H1 (cell line): Measurements from ENCODE around the gene IL16. TPM values are rescaled to one million over a fixed set of nuclear protein-coding genes. Genes with fewer than 3 reads are reported as not detected.

Experiments used
- CTCF ChIA-PET: fragments of 300-600 bp; sonication (Branson Sonifier 250); formaldehyde crosslinking; loops from one replicate; lab custom pipeline; 2021; ENCODE audit not compliant: partially characterized antibody; lab: Charles Lee
- POLR2A ChIA-PET: fragments of 300-600 bp; sonication (Branson Sonifier 250); formaldehyde crosslinking; loops from one replicate; lab custom pipeline; 2021; ENCODE audit warnings: inconsistent platforms; ENCODE audit not compliant: partially characterized antibody; lab: Charles Lee
- DNase-seq, 2 experiments: peaks; one replicate each; pipeline versions ENCODE4 v3.0.0 to v3.0.0-alpha.2; 2010 to 2022; ENCODE audit warnings: low spot score in 2 of 2, low read depth in 1 of 2, mixed read lengths in 1 of 2
- FAIRE-seq: peaks from 2 replicates; lab custom pipeline; 2011; peaks lifted over from hg19 to GRCh38; lab: Jason Lieb, UNC
- H2AFZ ChIP-seq: 2 replicates; pipeline ENCODE4 v1.8.1; 2012; ENCODE audit warnings: low read length, inconsistent platforms
- H2AK5ac ChIP-seq: 2 replicates; pipeline ENCODE4 v1.6.1; 2013; ENCODE audit warnings: low read depth, low read length
- H2BK120ac ChIP-seq: replicated peaks from 2 replicates; pipeline ENCODE3; 2013; ENCODE audit warnings: low read depth, low read length, inconsistent platforms
- H2BK12ac ChIP-seq: 2 replicates; pipeline ENCODE4 v1.6.1; 2013; ENCODE audit warnings: low read depth, low read length
- H2BK15ac ChIP-seq: 2 replicates; pipeline ENCODE4 v1.6.1; 2013; ENCODE audit warnings: low read length
- H2BK20ac ChIP-seq: 2 replicates; pipeline ENCODE4 v1.6.1; 2013; ENCODE audit warnings: low read length
- H2BK5ac ChIP-seq: 2 replicates; pipeline ENCODE4 v1.6.1; 2013; ENCODE audit warnings: low read depth, low read length
- H3K14ac ChIP-seq: 2 replicates; pipeline ENCODE4 v1.6.1; 2013; ENCODE audit warnings: inconsistent platforms; ENCODE audit not compliant: insufficient read length
- H3K18ac ChIP-seq: 2 replicates; pipeline ENCODE4 v1.6.1; 2013; ENCODE audit warnings: low read length; ENCODE audit errors: extremely low read depth
- H3K23ac ChIP-seq: 2 replicates; pipeline ENCODE4 v1.6.1; 2013; ENCODE audit warnings: inconsistent platforms; ENCODE audit not compliant: insufficient read length
- H3K23me2 ChIP-seq: 2 replicates; pipeline ENCODE4 v1.6.1; 2013; ENCODE audit warnings: low read depth, low read length
- H3K27ac ChIP-seq: 2 replicates; pipeline ENCODE4 v1.6.1; 2011; ENCODE audit warnings: low read depth, low read length, inconsistent platforms
- H3K27me3 ChIP-seq, 4 experiments: replicated peaks in 1 of 4; 1 replicate in 1 of 4; 2 replicates in 3 of 4; pipeline versions ENCODE4 v1.6.1 to v1.8.1; 2011 to 2013; ENCODE audit warnings: low read length in 3 of 4, mild to moderate bottlenecking in 3 of 4, inconsistent platforms in 2 of 4, mixed read lengths in 2 of 4, moderate library complexity in 1 of 4; ENCODE audit not compliant: control insufficient read depth in 3 of 4, insufficient read depth in 3 of 4; ENCODE audit errors: extremely low read depth in 1 of 4
- H3K36me3 ChIP-seq, 4 experiments: 2 replicates each; pipeline versions ENCODE4 v1.6.1 to v1.8.1; 2011 to 2013; ENCODE audit warnings: mild to moderate bottlenecking in 4 of 4, low read length in 3 of 4, moderate library complexity in 2 of 4, control low read depth in 1 of 4, inconsistent platforms in 1 of 4; ENCODE audit not compliant: insufficient read depth in 4 of 4, control insufficient read depth in 2 of 4
- H3K4ac ChIP-seq: replicated peaks from 2 replicates; pipeline ENCODE3; 2013; ENCODE audit warnings: low read length, low read depth, mixed read lengths, inconsistent platforms; ENCODE audit not compliant: insufficient read length
- H3K4me1 ChIP-seq, 4 experiments: replicated peaks in 1 of 4; 1 replicate in 1 of 4; 2 replicates in 3 of 4; pipeline versions ENCODE4 v1.6.1 to v1.8.1; 2011 to 2013; ENCODE audit warnings: low read length in 3 of 4, inconsistent platforms in 2 of 4, mixed read lengths in 1 of 4; ENCODE audit not compliant: insufficient read depth in 4 of 4, control insufficient read depth in 3 of 4
- H3K4me2 ChIP-seq, 2 experiments: 2 replicates each; pipeline versions ENCODE4 v1.6.1 to v1.8.1; 2011 to 2013; ENCODE audit warnings: low read depth in 2 of 2, low read length in 2 of 2, control low read depth in 1 of 2, inconsistent platforms in 1 of 2, mild to moderate bottlenecking in 1 of 2; ENCODE audit not compliant: insufficient read depth in 1 of 2
- H3K4me3 ChIP-seq, 4 experiments: fragments of 200-600, 300-600 bp in 1 of 4; sonication (generic), shearing (Covaris generic), sonication (Bioruptor Twin) in 1 of 4; 2 replicates each; pipeline versions ENCODE4 v1.5.1 to v1.8.1; 2011 to 2016; ENCODE audit warnings: low read length in 4 of 4, low read depth in 3 of 4, control low read depth in 2 of 4, inconsistent platforms in 2 of 4, mild to moderate bottlenecking in 2 of 4, mixed read lengths in 1 of 4, moderate library complexity in 1 of 4; ENCODE audit not compliant: insufficient read depth in 2 of 4; ENCODE audit errors: extremely low read depth in 1 of 4
- H3K56ac ChIP-seq: replicated peaks from 2 replicates; pipeline ENCODE3; 2013; ENCODE audit warnings: low read depth, mild to moderate bottlenecking, mixed read lengths, low read length, inconsistent platforms; ENCODE audit not compliant: insufficient read length
- H3K79me1 ChIP-seq: 2 replicates; pipeline ENCODE4 v1.6.1; 2013; ENCODE audit warnings: low read depth, low read length, control low read depth
- H3K79me2 ChIP-seq, 2 experiments: 2 replicates each; pipeline versions ENCODE4 v1.6.1 to v1.8.1; 2012 to 2013; ENCODE audit warnings: low read length in 2 of 2, mild to moderate bottlenecking in 2 of 2, inconsistent platforms in 1 of 2; ENCODE audit not compliant: insufficient read depth in 2 of 2, control insufficient read depth in 1 of 2
- H3K9ac ChIP-seq, 4 experiments: replicated peaks in 1 of 4; 1 replicate in 1 of 4; 2 replicates in 3 of 4; pipeline versions ENCODE4 v1.6.1 to v1.8.1; 2011 to 2013; ENCODE audit warnings: low read depth in 3 of 4, low read length in 3 of 4, control low read depth in 2 of 4, mild to moderate bottlenecking in 2 of 4, moderate library complexity in 2 of 4, inconsistent platforms in 1 of 4; ENCODE audit errors: extremely low read depth in 1 of 4
- H3K9me3 ChIP-seq, 2 experiments: 2 replicates each; pipeline versions ENCODE4 v1.6.1 to v1.8.1; 2012 to 2013; ENCODE audit warnings: mild to moderate bottlenecking in 2 of 2, moderate library complexity in 2 of 2, control low read depth in 1 of 2, inconsistent platforms in 1 of 2, low read depth in 1 of 2, low read length in 1 of 2, mixed read lengths in 1 of 2; ENCODE audit not compliant: insufficient read depth in 2 of 2
- H4K20me1 ChIP-seq, 2 experiments: replicated peaks in 1 of 2; 2 replicates each; pipeline versions ENCODE3 to v1.8.1; 2011 to 2013; ENCODE audit warnings: inconsistent platforms in 2 of 2, low read length in 2 of 2, mild to moderate bottlenecking in 1 of 2; ENCODE audit not compliant: insufficient read depth in 2 of 2, control insufficient read depth in 1 of 2
- H4K5ac ChIP-seq: 2 replicates; pipeline ENCODE4 v1.6.1; 2013; ENCODE audit warnings: low read length, low read depth, mixed read lengths, inconsistent platforms; ENCODE audit not compliant: insufficient read length
- H4K8ac ChIP-seq: 2 replicates; pipeline ENCODE4 v1.8.0; 2013; ENCODE audit warnings: mild to moderate bottlenecking, moderate library complexity, low read length, inconsistent platforms; ENCODE audit not compliant: insufficient read depth; ENCODE audit errors: extremely low read depth
- H4K91ac ChIP-seq: replicated peaks from 2 replicates; pipeline ENCODE3; 2013; ENCODE audit warnings: low read length, mixed read lengths, inconsistent platforms; ENCODE audit not compliant: insufficient read length
- CBX8 ChIP-seq: fragments of 300-800, 300-1000 bp; sonication (generic); IDR thresholded peaks from 2 replicates; pipeline ENCODE4 v1.7.1; 2016; ENCODE audit warnings: low read depth, low read length, borderline replicate concordance
- EGR1 ChIP-seq: IDR thresholded peaks from 2 replicates; pipeline ENCODE4 v1.6.1; 2011; ENCODE audit warnings: low read depth, low read length, borderline replicate concordance
- GABPA ChIP-seq: IDR thresholded peaks from 2 replicates; pipeline ENCODE4 v1.6.1; 2011; ENCODE audit warnings: mild to moderate bottlenecking, low read length, moderate library complexity, borderline replicate concordance; ENCODE audit not compliant: insufficient read depth
- HDAC2 ChIP-seq, 2 experiments: fragments of 300-600 bp in 1 of 2; sonication (generic) in 1 of 2; IDR thresholded peaks; 2 replicates each; pipeline ENCODE4 v1.6.1; 2011 to 2012; ENCODE audit warnings: low read depth in 2 of 2, low read length in 2 of 2, mild to moderate bottlenecking in 2 of 2, moderate library complexity in 2 of 2, borderline replicate concordance in 1 of 2, inconsistent platforms in 1 of 2
- POLR2A ChIP-seq, 2 experiments: IDR thresholded peaks; 1 replicate in 1 of 2; 2 replicates in 1 of 2; pipeline ENCODE4 v1.6.1; 2011; ENCODE audit warnings: low read depth in 2 of 2, low read length in 2 of 2, mild to moderate bottlenecking in 2 of 2; ENCODE audit errors: control extremely low read depth in 1 of 2
- RAD21 ChIP-seq, 2 experiments: IDR thresholded peaks in 1 of 2; conservative IDR thresholded peaks in 1 of 2; 2 replicates each; pipeline ENCODE4 v1.6.1; 2011; ENCODE audit warnings: low read depth in 2 of 2, low read length in 2 of 2, improper control_type of control experiment in 1 of 2, inconsistent platforms in 1 of 2, mild to moderate bottlenecking in 1 of 2, moderate library complexity in 1 of 2
- RXRA ChIP-seq: IDR thresholded peaks from 2 replicates; pipeline ENCODE4 v1.6.1; 2011; ENCODE audit warnings: low read depth, mild to moderate bottlenecking, low read length, moderate library complexity; ENCODE audit not compliant: insufficient read depth
- SP2 ChIP-seq: IDR thresholded peaks from 2 replicates; pipeline ENCODE4 v1.6.1; 2012; ENCODE audit warnings: mild to moderate bottlenecking, low read length, inconsistent platforms
- SP4 ChIP-seq: IDR thresholded peaks from 2 replicates; pipeline ENCODE4 v1.6.1; 2012; ENCODE audit warnings: low read length, inconsistent platforms
- TAF7 ChIP-seq: optimal IDR thresholded peaks from 2 replicates; pipeline ENCODE3; 2011; ENCODE audit warnings: low read depth, mild to moderate bottlenecking, inconsistent platforms, low read length, moderate library complexity, borderline replicate concordance
- TEAD4 ChIP-seq: IDR thresholded peaks from 2 replicates; pipeline ENCODE4 v1.6.1; 2012; ENCODE audit warnings: low read depth, low read length, inconsistent platforms, mixed read lengths
- YY1 ChIP-seq: IDR thresholded peaks from 2 replicates; pipeline ENCODE4 v1.6.1; 2011; ENCODE audit warnings: low read depth, mild to moderate bottlenecking, low read length
- ZNF274 ChIP-seq: IDR thresholded peaks from 2 replicates; pipeline ENCODE4 v1.7.0; 2012; ENCODE audit warnings: low read length, borderline replicate concordance; ENCODE audit errors: extremely low read depth
- WGBS, 2 experiments: shearing (Covaris generic) in 1 of 2; methylation state at CpG; one replicate each; pipeline versions ENCODE4 v1.1.6 to v1.1.7; 2013 to 2015; ENCODE audit warnings: low lambda C conversion rate in 2 of 2, mixed read lengths in 2 of 2, inconsistent platforms in 1 of 2, low coverage in 1 of 2, missing lambda C conversion rate in 1 of 2; ENCODE audit not compliant: insufficient replicate concordance in 2 of 2, insufficient coverage in 1 of 2, insufficient read length in 1 of 2; ENCODE audit errors: extremely low coverage in 1 of 2, missing lambda C conversion rate in 1 of 2; 5-methylcytosine and 5-hydroxymethylcytosine counted together
- polyA plus RNA-seq, 7 experiments: library from polyadenylated mRNA; depleted of rRNA in 3 of 7; stranded (reverse) in 5 of 7; unstranded in 2 of 7; fragments of >200 nt in 5 of 7; fragments of 200-250 nt in 2 of 7; gene quantifications; 1 replicate in 5 of 7; 2 replicates in 1 of 7; 4 replicates in 1 of 7; pipeline versions ENCODE4 v1.2.1 to v1.2.3, GENCODE V29; 2011 to 2013; ENCODE audit warnings: missing spikeins in 2 of 7, mixed read lengths in 2 of 7
- total RNA-seq: library from RNA; stranded (reverse); fragmentation: NEBNext Ultra II Directional; extraction: Animal tissue kit (Norgen Biotek cat#: 25700); gene quantifications from 2 replicates; pipeline ENCODE4 v1.2.1, GENCODE V29; 2021
- TF ChIP-seq, protein P1 (sequence below): IDR thresholded peaks from 2 replicates; pipeline ENCODE4 v1.6.1; 2011; ENCODE audit warnings: low read depth, mild to moderate bottlenecking, low read length; ENCODE audit not compliant: insufficient read depth

The IL16 gene
- total and polyA plus RNA-seq, 2 of the 8 experiments (the other 6 are each of a cell fraction or from before 2014, with no cell fraction given): 0.03 to 0.09 TPM

DNA sequence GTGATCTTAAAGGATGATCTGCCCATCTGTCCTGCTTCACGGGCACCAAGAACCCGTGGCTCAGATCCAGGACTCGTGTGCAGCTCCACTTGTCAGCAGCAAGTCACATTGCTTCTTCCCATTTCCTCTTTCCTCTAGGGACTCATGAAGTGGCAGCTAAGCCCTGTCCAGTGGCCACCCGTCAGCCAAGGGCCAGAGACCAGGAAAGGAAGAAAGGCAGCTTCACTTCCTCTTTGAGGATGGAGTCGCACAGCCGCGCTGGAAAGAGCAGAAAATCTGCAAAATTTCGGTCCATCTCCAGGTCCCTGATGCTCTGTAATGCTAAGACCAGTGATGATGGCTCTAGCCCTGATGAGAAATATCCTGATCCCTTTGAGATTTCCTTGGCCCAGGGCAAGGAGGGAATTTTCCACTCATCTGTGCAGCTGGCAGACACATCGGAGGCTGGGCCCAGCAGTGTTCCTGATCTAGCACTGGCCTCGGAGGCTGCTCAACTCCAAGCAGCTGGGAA lies 28.5 kb downstream of the IL16 start:
- POLR2A ChIA-PET: no interaction called here
- 89% methylated on average over 10 of the region's 10 CpGs; no CpG with 5 or more reads in 1 of the 2 experiments for WGBS, 2 experiments
- no peak for TF ChIP-seq ZNF274
- no peak for TF ChIP-seq POLR2A (IDR thresholded peaks at IDR 0.05; ENCODE audit: control extremely low read depth in 1 of 2, low read depth in 2 of 2, low read length in 2 of 2)
- no peak for TF ChIP-seq EGR1
- TF ChIP-seq GABPA: no peak
- no peak for TF ChIP-seq RAD21 (IDR thresholded peaks at IDR 0.05 in 1 of 2, conservative IDR thresholded peaks at IDR 0.05 in 1 of 2; ENCODE audit: low read depth in 2 of 2, low read length in 2 of 2)
- no peak for TF ChIP-seq YY1
- no peak for TF ChIP-seq TAF7
- TF ChIP-seq TEAD4: no peak
- no peak for TF ChIP-seq SP4
- no peak for TF ChIP-seq RXRA
- TF ChIP-seq, protein P1, sequence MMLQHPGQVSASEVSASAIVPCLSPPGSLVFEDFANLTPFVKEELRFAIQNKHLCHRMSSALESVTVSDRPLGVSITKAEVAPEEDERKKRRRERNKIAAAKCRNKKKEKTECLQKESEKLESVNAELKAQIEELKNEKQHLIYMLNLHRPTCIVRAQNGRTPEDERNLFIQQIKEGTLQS: no peak
- no peak for TF ChIP-seq SP2
- TF ChIP-seq HDAC2 (IDR thresholded peaks at IDR 0.05; ENCODE audit: borderline replicate concordance in 1 of 2, low read depth in 2 of 2, low read length in 2 of 2): no peak
- no peak for TF ChIP-seq CBX8

More for the DNA sequence above, 28.5 kb downstream of the IL16 start:
- DNase-seq (no peak), FAIRE-seq (no peak)
- Histone ChIP-seq H3K79me2 (no peaks in the 10 kb centered on the region), H4K91ac (no peak overlapping the region), H2BK5ac (no peak overlapping the region), H2BK20ac (no peak overlapping the region), H3K27me3 (no peaks in the 10 kb centered on the region), H3K56ac (no peak overlapping the region), H3K9ac (no peak overlapping the region), H3K14ac (no peak overlapping the region), H4K20me1 (no peaks in the 10 kb centered on the region), H3K23me2 (no peaks in the 10 kb centered on the region; the same call in 1 of the 2 replicates), H3K18ac (no peak overlapping the region), H3K4me3 (no peak overlapping the region), H3K9me3 (no peaks in the 10 kb centered on the region), H2BK120ac (no peak overlapping the region), H3K4me1 (no peaks in the 10 kb centered on the region), H2BK12ac (no peak overlapping the region), H3K4ac (no peak overlapping the region), H4K8ac (no peak overlapping the region), H4K5ac (no peak overlapping the region), H3K4me2 (no peak overlapping the region), H3K79me1 (no peaks in the 10 kb centered on the region), H2AFZ (no peak overlapping the region), H2BK15ac (no peak overlapping the region), H3K36me3 (no peaks in the 10 kb centered on the region), H3K23ac (no peak overlapping the region), H3K27ac (no peak overlapping the region), H2AK5ac (no peak overlapping the region)
- CTCF ChIA-PET: interaction anchor here (0.8 to 1.4 kb wide), 2 partner anchors 10 to 69 kb away, joined by 3 read pairs; no protein-coding TSS in a partner anchor
